Measurements from ENCODE around the gene PLCXD1.

DNA sequence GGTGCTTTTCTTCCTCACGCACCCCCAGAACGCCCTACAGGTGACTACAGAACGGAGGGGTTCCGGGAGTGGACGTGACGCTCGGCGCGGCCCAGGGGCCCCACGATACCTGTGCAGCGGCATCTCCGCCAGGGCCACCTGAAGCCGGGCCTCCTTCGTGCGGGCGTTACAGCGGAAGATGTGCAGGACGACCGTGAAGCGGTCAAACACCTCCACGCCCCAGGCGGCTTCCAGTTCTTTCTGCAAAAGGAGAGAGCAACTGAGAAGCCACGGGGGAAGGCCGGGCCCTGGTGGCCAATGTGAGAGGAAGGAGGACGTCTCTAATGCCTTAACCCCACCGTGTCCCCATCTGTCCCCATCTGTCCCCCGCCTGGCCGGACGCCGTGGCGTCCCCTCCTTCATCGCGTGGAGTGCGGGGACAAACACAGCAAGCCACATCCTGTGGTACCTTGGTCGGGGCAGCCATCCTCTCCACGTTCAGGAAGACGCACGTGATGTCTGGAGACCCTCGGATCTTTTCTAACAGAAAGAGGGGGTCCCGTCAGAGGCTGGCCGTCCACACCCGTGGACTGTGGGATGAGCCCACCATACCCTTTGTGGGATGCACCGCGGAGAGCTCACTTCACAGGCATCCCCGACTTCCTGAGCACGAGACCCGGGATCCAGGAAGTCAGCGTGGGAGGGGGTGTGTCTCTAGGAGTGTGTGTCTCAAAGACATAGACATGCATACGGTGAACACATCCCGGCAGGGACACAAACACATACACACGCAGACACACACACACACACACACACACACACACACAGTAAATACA, 33.8 kb downstream of the PLCXD1 start:
- TF ChIP-seq, protein P1, sequence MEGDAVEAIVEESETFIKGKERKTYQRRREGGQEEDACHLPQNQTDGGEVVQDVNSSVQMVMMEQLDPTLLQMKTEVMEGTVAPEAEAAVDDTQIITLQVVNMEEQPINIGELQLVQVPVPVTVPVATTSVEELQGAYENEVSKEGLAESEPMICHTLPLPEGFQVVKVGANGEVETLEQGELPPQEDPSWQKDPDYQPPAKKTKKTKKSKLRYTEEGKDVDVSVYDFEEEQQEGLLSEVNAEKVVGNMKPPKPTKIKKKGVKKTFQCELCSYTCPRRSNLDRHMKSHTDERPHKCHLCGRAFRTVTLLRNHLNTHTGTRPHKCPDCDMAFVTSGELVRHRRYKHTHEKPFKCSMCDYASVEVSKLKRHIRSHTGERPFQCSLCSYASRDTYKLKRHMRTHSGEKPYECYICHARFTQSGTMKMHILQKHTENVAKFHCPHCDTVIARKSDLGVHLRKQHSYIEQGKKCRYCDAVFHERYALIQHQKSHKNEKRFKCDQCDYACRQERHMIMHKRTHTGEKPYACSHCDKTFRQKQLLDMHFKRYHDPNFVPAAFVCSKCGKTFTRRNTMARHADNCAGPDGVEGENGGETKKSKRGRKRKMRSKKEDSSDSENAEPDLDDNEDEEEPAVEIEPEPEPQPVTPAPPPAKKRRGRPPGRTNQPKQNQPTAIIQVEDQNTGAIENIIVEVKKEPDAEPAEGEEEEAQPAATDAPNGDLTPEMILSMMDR (IDR thresholded peaks at IDR 0.05; ENCODE audit: insufficient read depth, low read depth, low read length), result no peak
- no peak for TF ChIP-seq EZH2 (IDR thresholded peaks at IDR 0.05; ENCODE audit: insufficient read depth, low read length)
